Sigmoid colon (tissue), 7 donors: ENCODE measurements around the gene SASS6. TPM values are rescaled to one million over a fixed set of nuclear protein-coding genes. Genes with fewer than 3 reads are reported as not detected.

Experiments used
- DNase-seq: peaks from one replicate; pipeline ENCODE4 v3.0.0-alpha.2; 2019
- H3K27ac ChIP-seq, 4 donors: fragments of 200-600 bp; sonication (generic); one replicate each; pipeline ENCODE4 v1.5.1; 2016 to 2019; ENCODE audit warnings: mild to moderate bottlenecking in 1 of 4
- H3K27me3 ChIP-seq, 3 donors: fragments of 200-600 bp; sonication (generic); one replicate each; pipeline ENCODE4 v1.5.1; 2019; ENCODE audit warnings: mild to moderate bottlenecking in 1 of 3
- H3K36me3 ChIP-seq, 4 donors: fragments of 200-600 bp; sonication (generic); one replicate each; pipeline ENCODE4 v1.5.1; 2016 to 2019
- H3K4me1 ChIP-seq, 4 donors: fragments of 200-600 bp; sonication (generic); one replicate each; pipeline ENCODE4 v1.5.1; 2017 to 2019
- H3K4me3 ChIP-seq, 4 donors: fragments of 200-600 bp; sonication (generic); one replicate each; pipeline ENCODE4 v1.5.1; 2017 to 2019; ENCODE audit warnings: mild to moderate bottlenecking in 2 of 4, moderate library complexity in 1 of 4
- H3K9me3 ChIP-seq, 4 donors: fragments of 200-600 bp in 3 of 4; sonication (generic) in 3 of 4; one replicate each; pipeline versions ENCODE4 v1.5.1 to v1.6.1; 2013 to 2019
- EP300 ChIP-seq, 4 donors: sonication (generic); formaldehyde crosslinking; IDR thresholded peaks; one replicate each; pipeline ENCODE4 v1.6.1; 2017; ENCODE audit warnings: antibody characterized with exemption in 4 of 4
- POLR2A ChIP-seq, 2 donors: fragments of 450-650 bp; IDR thresholded peaks; one replicate each; pipeline ENCODE4 v1.6.1; 2016; ENCODE audit warnings: antibody characterized with exemption in 2 of 2, mild to moderate bottlenecking in 2 of 2, moderate library complexity in 2 of 2
- POLR2AphosphoS5 ChIP-seq, 4 donors: sonication (generic); formaldehyde crosslinking; IDR thresholded peaks; one replicate each; pipeline ENCODE4 v1.6.1; 2017; ENCODE audit warnings: antibody characterized with exemption in 4 of 4
- WGBS, 2 donors: extraction: QIAGEN DNeasy Blood & Tissue Kit; methylation state at CpG; one replicate each; pipeline ENCODE4 v1.1.7; 2013; 5-methylcytosine and 5-hydroxymethylcytosine counted together
- intact Hi-C: fragments of 100-400 bp; cut with DNase I; formaldehyde crosslinking; loops from one replicate; pipeline ENCODE4 v1.15.1; 2023
- polyA plus RNA-seq, 3 donors: library from polyadenylated mRNA; stranded (reverse); fragments of 200-250 nt; gene quantifications; one replicate each; pipeline ENCODE4 v1.2.3, GENCODE V29; 2013
- total RNA-seq, 4 donors: library from RNA; depleted of rRNA; stranded (reverse); fragments of >200 nt; gene quantifications; one replicate each; pipeline ENCODE4 v1.1.0, GENCODE V29; 2016
- TF ChIP-seq, protein P1 (sequence below), 4 experiments: fragments of 450-650 bp in 3 of 4; fragments of 200-600 bp in 1 of 4; IDR thresholded peaks; one replicate each; pipeline ENCODE4 v1.5.1; 2016 to 2019; ENCODE audit warnings: antibody characterized with exemption in 4 of 4, mild to moderate bottlenecking in 3 of 4, moderate library complexity in 2 of 4
- donor health status: healthy with polysubstance abuse.
- donor health status: Bipolar disorder and iron deficiency.
- donor health status: healthy.

The SASS6 gene, protein sequence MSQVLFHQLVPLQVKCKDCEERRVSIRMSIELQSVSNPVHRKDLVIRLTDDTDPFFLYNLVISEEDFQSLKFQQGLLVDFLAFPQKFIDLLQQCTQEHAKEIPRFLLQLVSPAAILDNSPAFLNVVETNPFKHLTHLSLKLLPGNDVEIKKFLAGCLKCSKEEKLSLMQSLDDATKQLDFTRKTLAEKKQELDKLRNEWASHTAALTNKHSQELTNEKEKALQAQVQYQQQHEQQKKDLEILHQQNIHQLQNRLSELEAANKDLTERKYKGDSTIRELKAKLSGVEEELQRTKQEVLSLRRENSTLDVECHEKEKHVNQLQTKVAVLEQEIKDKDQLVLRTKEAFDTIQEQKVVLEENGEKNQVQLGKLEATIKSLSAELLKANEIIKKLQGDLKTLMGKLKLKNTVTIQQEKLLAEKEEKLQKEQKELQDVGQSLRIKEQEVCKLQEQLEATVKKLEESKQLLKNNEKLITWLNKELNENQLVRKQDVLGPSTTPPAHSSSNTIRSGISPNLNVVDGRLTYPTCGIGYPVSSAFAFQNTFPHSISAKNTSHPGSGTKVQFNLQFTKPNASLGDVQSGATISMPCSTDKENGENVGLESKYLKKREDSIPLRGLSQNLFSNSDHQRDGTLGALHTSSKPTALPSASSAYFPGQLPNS
- total RNA-seq: 1 to 10 TPM; 2.7 to 7.1 (median 4.9) TPM
- polyA plus RNA-seq: 1 to 10 TPM in 2 of 3 donors, under 1 TPM in 1; 0.92 to 2.6 (median 1.2) TPM

DNA sequence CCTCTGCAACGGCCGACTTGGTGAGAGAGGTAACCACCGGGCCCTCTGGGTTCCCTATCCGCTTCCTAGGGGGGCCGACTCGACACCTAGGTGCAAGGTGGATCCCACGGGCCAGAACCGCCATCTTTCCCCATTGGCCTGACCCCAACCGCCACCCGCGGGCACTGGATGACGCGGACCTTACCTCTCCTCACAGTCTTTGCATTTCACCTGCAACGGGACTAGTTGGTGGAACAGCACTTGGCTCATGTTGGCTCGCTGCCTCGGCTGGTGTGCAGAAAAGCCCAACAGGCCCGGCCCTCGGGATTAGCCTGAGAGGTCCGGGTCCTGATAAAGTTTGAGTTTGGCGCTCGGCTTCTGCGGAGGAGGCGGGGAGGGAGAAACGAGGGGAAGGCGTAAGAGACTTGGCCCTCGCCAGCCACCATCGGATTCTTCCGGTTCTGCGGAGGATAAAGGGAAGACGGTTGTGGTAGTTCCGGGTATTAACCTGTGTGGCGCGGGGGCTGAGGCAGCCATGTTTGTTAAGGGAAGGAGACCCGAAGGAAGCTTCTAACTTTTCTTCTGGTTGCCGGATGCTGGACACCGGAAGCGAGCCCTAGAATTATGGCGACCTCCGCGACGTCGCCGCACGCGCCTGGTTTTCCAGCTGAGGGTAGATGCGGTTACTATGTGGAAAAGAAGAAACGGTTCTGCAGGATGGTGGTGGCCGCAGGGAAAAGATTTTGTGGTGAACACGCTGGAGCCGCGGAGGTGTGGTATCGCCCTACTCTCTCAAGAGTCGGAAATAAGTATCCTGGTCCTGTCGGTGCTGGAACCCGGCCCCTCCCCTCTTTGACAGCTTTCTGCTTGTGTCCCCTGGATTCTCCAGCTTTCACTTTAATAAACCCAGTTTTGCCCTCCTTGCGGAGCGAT, at the start of gene SASS6, which contains the start of gene TRMT13:
Gene SASS6 (minus strand): TSS at position 365 of the 912 bp plus-strand sequence. CDS start 116 bp downstream, at position 249.
Gene TRMT13 (plus strand): TSS at position 598 of the 912 bp plus-strand sequence. CDS start 6 bp downstream, at position 604.
- TF ChIP-seq EP300 (IDR thresholded peaks at IDR 0.05) (peak in 1 of 4 donors; percentile 40), POLR2AphosphoS5 (IDR thresholded peaks at IDR 0.05) (peak; percentile 69 to 87 (median 76)), POLR2A (IDR thresholded peaks at IDR 0.05) (no peak)
- TF ChIP-seq, protein P1, sequence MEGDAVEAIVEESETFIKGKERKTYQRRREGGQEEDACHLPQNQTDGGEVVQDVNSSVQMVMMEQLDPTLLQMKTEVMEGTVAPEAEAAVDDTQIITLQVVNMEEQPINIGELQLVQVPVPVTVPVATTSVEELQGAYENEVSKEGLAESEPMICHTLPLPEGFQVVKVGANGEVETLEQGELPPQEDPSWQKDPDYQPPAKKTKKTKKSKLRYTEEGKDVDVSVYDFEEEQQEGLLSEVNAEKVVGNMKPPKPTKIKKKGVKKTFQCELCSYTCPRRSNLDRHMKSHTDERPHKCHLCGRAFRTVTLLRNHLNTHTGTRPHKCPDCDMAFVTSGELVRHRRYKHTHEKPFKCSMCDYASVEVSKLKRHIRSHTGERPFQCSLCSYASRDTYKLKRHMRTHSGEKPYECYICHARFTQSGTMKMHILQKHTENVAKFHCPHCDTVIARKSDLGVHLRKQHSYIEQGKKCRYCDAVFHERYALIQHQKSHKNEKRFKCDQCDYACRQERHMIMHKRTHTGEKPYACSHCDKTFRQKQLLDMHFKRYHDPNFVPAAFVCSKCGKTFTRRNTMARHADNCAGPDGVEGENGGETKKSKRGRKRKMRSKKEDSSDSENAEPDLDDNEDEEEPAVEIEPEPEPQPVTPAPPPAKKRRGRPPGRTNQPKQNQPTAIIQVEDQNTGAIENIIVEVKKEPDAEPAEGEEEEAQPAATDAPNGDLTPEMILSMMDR (IDR thresholded peaks at IDR 0.05): no peak
- 0 to 1% methylated on average over 57 of the region's 57 CpGs for WGBS, 2 donors

GRCh38 chr1:100178091-100178490, 45.4 kb upstream of the SASS6 start, which contains the start of gene LRRC39:
TSS of gene LRRC39 (minus strand) at chr1:100178256. CDS start at chr1:100168516, 9,740 bp downstream.
- Histone ChIP-seq H3K36me3 (no peaks in the 10 kb centered on the region), H3K27me3 (no peaks in the 10 kb centered on the region), H3K4me1 (peaks cover 0 to 5% (median 2%) of the 10 kb centered on the region in 4 donors), H3K27ac (peak within 1 kb of the TSS in 1 of 4 donors; percentile 44), H3K4me3 (no peak within 1 kb of the TSS), H3K9me3 (no peaks in the 10 kb centered on the region)
- no peak for DNase-seq
- 69 to 75% methylated on average over 5 of the region's 5 CpGs for WGBS, 2 donors
- intact Hi-C loops: no loop called here
- TF ChIP-seq, protein P1 (IDR thresholded peaks at IDR 0.05): no peak
- TF ChIP-seq POLR2A (IDR thresholded peaks at IDR 0.05) (no peak), POLR2AphosphoS5 (IDR thresholded peaks at IDR 0.05) (peak in 1 of 4 donors; percentile 25)

More for the DNA sequence above, at the start of gene SASS6, which contains the start of gene TRMT13:
- H3K4me3 ChIP-seq: peak within 1 kb of the TSS; percentile 58 to 88 (median 78)
- intact Hi-C loops: loop anchor here (2.0 to 10.0 kb wide), 7 partner anchors 52 to 324 kb away; partner anchors contain the start of genes CDC14A and DBT
- peaks cover 1 to 11% (median 10%) of the 10 kb centered on the region in 4 donors for H3K36me3 ChIP-seq
- H3K27me3 ChIP-seq: no peaks in the 10 kb centered on the region
- peak within 1 kb of the TSS; percentile 69 to 83 (median 76) for H3K27ac ChIP-seq
- peak; percentile 98 for DNase-seq
- H3K4me1 ChIP-seq: peaks cover 0 to 27% (median 21%) of the 10 kb centered on the region in 4 donors
- no peaks in the 10 kb centered on the region for H3K9me3 ChIP-seq

- no peak overlapping the region for H3K4me3 ChIP-seq
- no peaks in the 10 kb centered on the region for H3K27me3 ChIP-seq
- intact Hi-C loops: no loop called here
- no peaks in the 10 kb centered on the region for H3K9me3 ChIP-seq
- TF ChIP-seq POLR2A (IDR thresholded peaks at IDR 0.05) (no peak), POLR2AphosphoS5 (IDR thresholded peaks at IDR 0.05) (no peak), EP300 (IDR thresholded peaks at IDR 0.05) (no peak)
- TF ChIP-seq, protein P1 (IDR thresholded peaks at IDR 0.05): no peak
- H3K36me3 ChIP-seq: no peaks in the 10 kb centered on the region
- no peak for DNase-seq
- 93 to 98% methylated on average over 4 of the region's 4 CpGs for WGBS, 2 donors
- peak overlapping the region in 1 of 4 donors; percentile 44 for H3K27ac ChIP-seq
- H3K4me1 ChIP-seq: peaks cover 0 to 5% (median 2%) of the 10 kb centered on the region in 4 donors
Measured at GRCh38 chr1:100177295-100178041, 44.7 kb upstream of the SASS6 start.
